Measurements from ENCODE around the gene SCMH1. TPM values are rescaled to one million over a fixed set of nuclear protein-coding genes. Genes with fewer than 3 reads are reported as not detected.
"Not testable (repeated sequence)": the region's sequence is repeated elsewhere in the genome, so short reads cannot be mapped to it uniquely, and the experiment has no call there.

SCMH1 gene
- total and polyA plus RNA-seq, 4 donors, result 6.6 to 12.8 (median 10.5) TPM

DNA sequence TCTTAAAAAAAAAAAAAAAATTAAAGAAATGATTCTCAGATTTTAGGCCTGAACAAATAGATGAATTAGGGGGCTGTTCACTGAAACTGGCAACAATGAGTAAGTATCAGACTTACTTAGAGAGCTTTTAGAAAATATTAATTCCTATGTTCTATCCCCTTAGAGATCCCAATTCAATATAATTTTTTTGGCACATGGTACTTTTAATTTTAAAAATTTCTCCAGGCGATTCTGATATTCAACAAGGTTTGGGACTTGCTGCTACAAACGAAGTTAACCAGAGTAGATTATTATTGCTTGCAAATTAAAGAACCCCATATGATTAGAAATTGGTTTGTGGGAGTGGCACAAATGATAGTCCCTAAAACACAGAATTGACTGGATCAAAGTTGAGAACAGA is 11.4 kb downstream of the SCMH1 start:
- H3K27me3 ChIP-seq (ENCODE audit: control insufficient read depth in 4 of 4, insufficient read depth in 4 of 4, low read length in 3 of 4), result no peaks in the 10 kb centered on the region
- H3K4me1 ChIP-seq (ENCODE audit: control insufficient read depth in 4 of 4, insufficient read depth in 4 of 4, low read length in 3 of 4), result peaks cover 3 to 26% (median 22%) of the 10 kb centered on the region in 4 donors
- 94% methylated on average over 2 of the region's 2 CpGs for WGBS
- no peak for DNase-seq (ENCODE audit: low spot score)
- no peak overlapping the region for H3K4me3 ChIP-seq (ENCODE audit: low read depth in 1 of 3, low read length in 3 of 3)
- no peak overlapping the region for H3K9ac ChIP-seq (ENCODE audit: low read depth in 1 of 2, low read length in 2 of 2)
- peaks cover 0 to 3% (median 0%) of the 10 kb centered on the region in 4 donors for H3K36me3 ChIP-seq (ENCODE audit: control insufficient read depth in 4 of 4, insufficient read depth in 3 of 4, low read depth in 1 of 4, low read length in 3 of 4)
- no peak overlapping the region for H3K27ac ChIP-seq (ENCODE audit: low read depth in 1 of 2, low read length in 2 of 2)
- H3K9me3 ChIP-seq (ENCODE audit: control insufficient read depth in 4 of 4, low read length in 3 of 4), result no peaks in the 10 kb centered on the region
- TF ChIP-seq HNF4A (conservative IDR thresholded peaks at IDR 0.05) (no peak), FOXA1 (IDR thresholded peaks at IDR 0.05) (no peak), JUND (IDR thresholded peaks at IDR 0.05) (no peak), REST (IDR thresholded peaks at IDR 0.05) (no peak), TAF1 (conservative IDR thresholded peaks at IDR 0.05) (no peak), GABPA (IDR thresholded peaks at IDR 0.05 in 1 of 2, conservative IDR thresholded peaks at IDR 0.05 in 1 of 2) (no peak)

DNA sequence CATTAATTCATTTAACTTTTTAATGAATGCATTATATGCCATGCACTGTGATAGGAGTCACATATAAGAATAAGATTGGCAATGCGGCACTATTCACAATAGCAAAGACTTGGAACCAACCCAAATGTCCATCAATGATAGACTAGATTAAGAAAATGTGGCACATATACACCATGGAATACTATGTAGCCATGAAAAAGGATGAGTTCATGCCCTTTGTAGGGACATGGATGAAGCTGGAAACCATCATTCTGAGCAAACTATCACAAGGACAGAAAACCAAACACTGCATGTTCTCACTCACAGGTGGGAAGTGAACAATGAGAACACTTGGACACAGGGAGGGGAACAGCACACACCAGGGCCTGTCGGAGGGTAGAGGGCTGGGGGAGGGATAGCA is 12.9 kb downstream of the SCMH1 start:
- DNase-seq (ENCODE audit: low spot score); H3K4me3 ChIP-seq (ENCODE audit: low read depth in 1 of 3, low read length in 3 of 3); H3K9ac ChIP-seq (ENCODE audit: low read depth in 1 of 2, low read length in 2 of 2); H3K9me3 ChIP-seq (ENCODE audit: control insufficient read depth in 4 of 4, low read length in 3 of 4); H3K27me3 ChIP-seq (ENCODE audit: control insufficient read depth in 4 of 4, insufficient read depth in 4 of 4, low read length in 3 of 4); H3K27ac ChIP-seq (ENCODE audit: low read depth in 1 of 2, low read length in 2 of 2); H3K36me3 ChIP-seq (ENCODE audit: control insufficient read depth in 4 of 4, insufficient read depth in 3 of 4, low read depth in 1 of 4, low read length in 3 of 4): not testable (repeated sequence)
- H3K4me1 ChIP-seq (ENCODE audit: control insufficient read depth in 4 of 4, insufficient read depth in 4 of 4, low read length in 3 of 4), result peaks cover 4 to 34% (median 23%) of the 10 kb centered on the region in 4 donors
- WGBS, result 97% methylated on average over 2 of the region's 2 CpGs

- no peaks in the 10 kb centered on the region for H3K9me3 ChIP-seq (ENCODE audit: control insufficient read depth in 4 of 4, low read length in 3 of 4)
- no peak overlapping the region for H3K4me3 ChIP-seq (ENCODE audit: low read depth in 1 of 3, low read length in 3 of 3)
- no peaks in the 10 kb centered on the region for H3K27me3 ChIP-seq (ENCODE audit: control insufficient read depth in 4 of 4, insufficient read depth in 4 of 4, low read length in 3 of 4)
- H3K36me3 ChIP-seq (ENCODE audit: control insufficient read depth in 4 of 4, insufficient read depth in 3 of 4, low read depth in 1 of 4, low read length in 3 of 4), result peaks cover 0 to 3% (median 0%) of the 10 kb centered on the region in 4 donors
- TF ChIP-seq YY1 (IDR thresholded peaks at IDR 0.05), result no peak
- TF ChIP-seq TAF1 (conservative IDR thresholded peaks at IDR 0.05), result no peak
- TF ChIP-seq HNF4A (conservative IDR thresholded peaks at IDR 0.05), result no peak
- TF ChIP-seq RAD21 (IDR thresholded peaks at IDR 0.05), result no peak
- TF ChIP-seq SP1 (IDR thresholded peaks at IDR 0.05), result no peak
- TF ChIP-seq FOXA1 (IDR thresholded peaks at IDR 0.05), result no peak
- no peak for TF ChIP-seq REST (IDR thresholded peaks at IDR 0.05)
- TF ChIP-seq, protein P1, sequence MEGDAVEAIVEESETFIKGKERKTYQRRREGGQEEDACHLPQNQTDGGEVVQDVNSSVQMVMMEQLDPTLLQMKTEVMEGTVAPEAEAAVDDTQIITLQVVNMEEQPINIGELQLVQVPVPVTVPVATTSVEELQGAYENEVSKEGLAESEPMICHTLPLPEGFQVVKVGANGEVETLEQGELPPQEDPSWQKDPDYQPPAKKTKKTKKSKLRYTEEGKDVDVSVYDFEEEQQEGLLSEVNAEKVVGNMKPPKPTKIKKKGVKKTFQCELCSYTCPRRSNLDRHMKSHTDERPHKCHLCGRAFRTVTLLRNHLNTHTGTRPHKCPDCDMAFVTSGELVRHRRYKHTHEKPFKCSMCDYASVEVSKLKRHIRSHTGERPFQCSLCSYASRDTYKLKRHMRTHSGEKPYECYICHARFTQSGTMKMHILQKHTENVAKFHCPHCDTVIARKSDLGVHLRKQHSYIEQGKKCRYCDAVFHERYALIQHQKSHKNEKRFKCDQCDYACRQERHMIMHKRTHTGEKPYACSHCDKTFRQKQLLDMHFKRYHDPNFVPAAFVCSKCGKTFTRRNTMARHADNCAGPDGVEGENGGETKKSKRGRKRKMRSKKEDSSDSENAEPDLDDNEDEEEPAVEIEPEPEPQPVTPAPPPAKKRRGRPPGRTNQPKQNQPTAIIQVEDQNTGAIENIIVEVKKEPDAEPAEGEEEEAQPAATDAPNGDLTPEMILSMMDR (IDR thresholded peaks at IDR 0.05; ENCODE audit: low read depth, low read length, missing input control), result no peak
- no peak for TF ChIP-seq GABPA (IDR thresholded peaks at IDR 0.05 in 1 of 2, conservative IDR thresholded peaks at IDR 0.05 in 1 of 2)
- TF ChIP-seq, protein P2, sequence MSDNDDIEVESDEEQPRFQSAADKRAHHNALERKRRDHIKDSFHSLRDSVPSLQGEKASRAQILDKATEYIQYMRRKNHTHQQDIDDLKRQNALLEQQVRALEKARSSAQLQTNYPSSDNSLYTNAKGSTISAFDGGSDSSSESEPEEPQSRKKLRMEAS (IDR thresholded peaks at IDR 0.05), result no peak
- no peak for TF ChIP-seq JUND (IDR thresholded peaks at IDR 0.05)
- no peak for TF ChIP-seq NR2F2 (IDR thresholded peaks at IDR 0.05)
- no peak for TF ChIP-seq HNF4G (IDR thresholded peaks at IDR 0.05)
- no peak for TF ChIP-seq FOXA2 (IDR thresholded peaks at IDR 0.05)
- TF ChIP-seq ATF3 (IDR thresholded peaks at IDR 0.05), result no peak
- no peak for TF ChIP-seq ZBTB33 (IDR thresholded peaks at IDR 0.05)
- peaks cover under 1 to 14% (median 6%) of the 10 kb centered on the region in 4 donors for H3K4me1 ChIP-seq (ENCODE audit: control insufficient read depth in 4 of 4, insufficient read depth in 4 of 4, low read length in 3 of 4)
- WGBS, result 74% methylated on average over 3 of the region's 3 CpGs
- H3K27ac ChIP-seq (ENCODE audit: low read depth in 1 of 2, low read length in 2 of 2), result no peak overlapping the region
- no peak for DNase-seq (ENCODE audit: low spot score)
- H3K9ac ChIP-seq (ENCODE audit: low read depth in 1 of 2, low read length in 2 of 2), result no peak overlapping the region
Observed at GRCh38 chr1:41226815-41227434, 15.2 kb downstream of the SCMH1 start.
